HG02938 (cell line): ENCODE measurements around the gene CEACAM3.

ENCODE experiments used
- ATAC-seq: cut with Tn5 transposase; IDR thresholded peaks from one replicate; pipeline ENCODE4 v1.9.1; 2021; ENCODE audit warnings: mild to moderate bottlenecking, moderate library complexity; ENCODE audit not compliant: unreplicated experiment

CEACAM3 gene

DNA sequence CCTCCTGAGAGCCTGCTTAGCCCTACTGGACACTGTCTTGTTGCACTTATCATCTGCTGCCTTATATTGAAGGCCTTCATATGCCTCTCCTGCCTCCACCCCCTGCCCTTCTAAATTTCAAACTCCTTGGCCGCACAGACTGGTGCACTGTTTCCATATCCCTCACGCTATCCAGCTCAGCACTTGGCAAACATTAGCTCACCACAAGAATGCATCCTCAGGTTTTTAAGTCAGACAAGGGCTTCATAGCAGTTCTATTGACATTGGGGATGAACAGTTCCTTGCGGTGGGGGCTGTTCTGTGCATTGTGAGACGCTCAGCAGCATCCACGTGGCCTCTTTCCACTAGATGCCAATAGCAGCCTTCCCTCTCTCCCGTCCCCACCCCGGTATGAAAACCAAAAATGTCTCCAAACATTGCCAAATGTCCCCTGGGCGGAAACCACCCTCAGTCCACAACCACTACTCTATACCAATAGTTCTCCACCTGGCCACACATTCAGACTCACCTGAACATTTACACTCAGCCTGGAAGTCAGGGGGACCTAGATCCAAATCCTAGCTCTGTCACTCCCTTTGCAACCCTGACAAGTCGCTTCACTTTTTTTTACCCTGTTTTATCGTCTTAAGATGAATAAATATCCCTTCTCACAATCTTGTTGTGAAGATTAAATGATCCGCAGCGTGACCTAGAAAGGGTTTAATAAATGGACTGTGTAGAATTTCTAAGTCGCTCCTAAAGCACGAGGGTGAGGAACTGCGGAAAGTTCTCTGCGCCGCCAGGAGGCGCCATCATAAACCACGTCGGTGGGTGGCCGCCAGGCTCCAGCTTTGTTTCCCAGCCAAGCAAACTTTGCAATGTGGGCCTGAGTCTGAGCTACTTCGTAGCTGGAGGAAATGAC lies 3.6 kb upstream of the CEACAM3 start:
- ATAC-seq: no peak

GRCh38 chr19:41793414-41793727 lies 3.0 kb upstream of the CEACAM3 start:
- no peak for ATAC-seq

GRCh38 chr19:41795031-41795461 lies 1.3 kb upstream of the CEACAM3 start:
- no peak for ATAC-seq

DNA sequence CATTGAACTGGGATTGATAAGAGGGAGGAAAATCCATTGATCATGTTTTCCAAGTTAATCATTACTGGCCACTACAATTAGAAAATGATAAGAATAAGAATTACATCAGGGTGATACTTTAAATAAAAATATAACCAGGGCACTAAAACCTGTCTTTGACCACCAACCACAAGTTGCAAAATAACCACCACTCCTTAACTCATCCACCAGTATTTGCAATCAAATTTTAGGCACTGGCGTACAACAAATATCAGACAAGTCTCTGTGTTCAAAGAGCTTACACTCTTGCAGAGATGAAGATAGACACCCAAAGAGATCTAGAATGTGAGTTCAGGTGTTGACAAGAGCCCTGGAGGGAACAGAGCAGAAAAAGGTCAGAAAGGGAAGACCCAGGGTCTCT lies 514 bp downstream of the CEACAM3 start:
- ATAC-seq: no peak

- no peak for ATAC-seq
Observed at GRCh38 chr19:41799444-41800000, 3.1 kb downstream of the CEACAM3 start.

GRCh38 chr19:41801031-41801430 lies 4.6 kb downstream of the CEACAM3 start:
- ATAC-seq: no peak

DNA sequence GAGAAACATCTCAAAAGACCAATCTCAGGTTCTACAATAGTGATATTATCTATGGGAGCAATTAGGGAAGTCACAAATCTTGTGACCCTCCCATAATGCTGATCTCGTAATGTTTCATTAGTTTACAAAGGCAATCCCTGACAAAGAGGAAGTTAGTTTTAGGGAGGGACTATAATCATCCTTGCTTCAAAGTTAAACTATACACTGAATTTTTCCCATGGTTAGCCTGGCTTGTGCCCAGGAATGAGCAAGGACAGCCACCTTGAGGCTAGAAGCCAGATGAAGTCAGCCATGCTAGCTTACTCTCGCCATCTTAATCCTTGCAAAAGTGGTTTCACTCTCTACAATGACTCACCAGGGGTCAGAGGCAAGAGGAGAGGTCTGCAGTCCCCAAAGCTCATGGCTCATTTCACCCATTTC lies 5.4 kb downstream of the CEACAM3 start:
- no peak for ATAC-seq

- no peak for ATAC-seq
Observed at GRCh38 chr19:41802770-41803169, 6.4 kb downstream of the CEACAM3 start.

DNA sequence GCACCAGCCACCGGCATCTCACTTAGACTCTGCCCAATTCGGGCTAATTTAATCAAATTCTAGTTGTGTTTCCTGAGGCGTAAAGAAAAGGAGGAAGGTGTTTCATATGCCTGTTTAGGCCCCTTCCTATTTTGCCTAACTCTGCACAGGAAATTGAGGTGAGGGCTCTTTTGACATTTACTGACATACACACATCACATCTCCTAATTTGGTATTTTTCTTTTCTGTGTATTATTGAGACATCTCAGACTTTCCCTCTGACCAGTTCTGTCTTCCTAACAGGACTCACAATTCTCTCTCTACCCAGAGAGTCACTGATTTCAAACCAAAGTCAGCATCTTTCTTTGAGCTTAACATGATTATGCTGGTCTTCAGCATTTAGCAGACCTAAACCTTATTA lies 7.9 kb downstream of the CEACAM3 start:
- no peak for ATAC-seq

- no peak for ATAC-seq
Observed at GRCh38 chr19:41807176-41807575, 10.8 kb downstream of the CEACAM3 start.

- no peak for ATAC-seq
Observed at GRCh38 chr19:41808663-41809566, 12.5 kb downstream of the CEACAM3 start.

DNA sequence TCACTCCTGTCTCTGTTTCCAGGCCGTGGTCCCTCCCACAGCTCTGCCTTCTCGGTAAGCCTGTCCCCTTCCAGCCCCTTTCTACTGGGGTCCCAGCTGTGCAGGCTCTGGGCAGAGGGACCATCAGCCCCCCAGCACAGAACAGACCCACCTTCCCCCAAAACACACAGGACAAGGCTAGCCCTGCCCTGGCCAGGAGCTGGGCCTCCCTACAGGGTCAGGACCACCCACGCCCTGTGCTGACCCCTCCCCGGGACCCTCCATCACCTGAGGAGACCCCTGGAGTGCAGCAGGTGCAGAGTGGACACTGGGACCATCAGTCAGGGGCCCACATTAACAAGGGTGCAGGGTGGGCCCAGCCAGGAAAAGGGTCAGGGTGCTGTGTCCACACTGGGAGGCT lies 13.9 kb downstream of the CEACAM3 start:
- ATAC-seq: no peak

DNA sequence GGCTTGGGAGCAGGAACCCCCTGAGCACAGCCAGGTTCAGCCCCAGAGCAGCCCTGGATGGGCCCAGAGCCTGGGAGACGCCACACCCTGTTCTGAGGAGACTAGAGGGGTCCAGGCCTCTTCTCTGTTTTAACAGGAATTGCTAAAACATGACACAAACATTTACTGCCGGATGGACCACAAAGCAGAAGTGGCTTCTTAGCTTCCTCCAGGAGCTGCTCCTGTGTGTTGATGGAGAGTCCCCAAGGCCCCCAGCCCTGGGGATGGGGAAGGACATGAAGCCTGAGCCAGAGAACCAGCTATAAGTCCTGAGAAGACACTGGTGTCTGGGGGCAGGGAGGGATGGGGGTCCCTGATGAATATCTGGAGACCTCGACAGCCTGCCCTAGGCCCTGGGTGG lies 14.6 kb downstream of the CEACAM3 start:
- no peak for ATAC-seq

DNA sequence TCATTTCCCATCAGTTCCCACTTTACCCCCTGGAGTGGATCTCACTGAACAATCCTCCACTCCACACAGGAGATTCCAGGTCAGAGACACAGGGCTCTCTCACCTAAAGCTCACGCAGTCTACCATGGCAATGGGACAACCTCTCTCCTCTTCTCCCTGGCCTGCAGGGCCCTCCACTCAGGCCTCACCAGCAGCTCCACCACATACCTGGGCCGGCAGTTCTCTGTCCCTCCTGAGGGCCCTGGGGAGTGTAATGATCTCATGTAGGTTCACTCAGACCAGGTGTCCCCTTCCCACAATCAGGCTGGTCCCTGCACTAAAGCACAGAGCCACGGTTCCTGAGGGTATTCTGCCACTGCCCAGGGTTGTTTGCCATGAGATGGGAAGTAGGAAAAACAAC lies 15.6 kb downstream of the CEACAM3 start:
- no peak for ATAC-seq

- no peak for ATAC-seq
Observed at GRCh38 chr19:41813911-41814310, 17.5 kb downstream of the CEACAM3 start.

- ATAC-seq: no peak
Observed at GRCh38 chr19:41815301-41815700, 18.9 kb downstream of the CEACAM3 start.

GRCh38 chr19:41816761-41817160 lies 20.4 kb downstream of the CEACAM3 start:
- ATAC-seq: no peak

GRCh38 chr19:41821003-41821735 lies 24.8 kb downstream of the CEACAM3 start:
- ATAC-seq: no peak

GRCh38 chr19:41837981-41838708 lies 41.8 kb downstream of the CEACAM3 start:
- ATAC-seq: no peak

DNA sequence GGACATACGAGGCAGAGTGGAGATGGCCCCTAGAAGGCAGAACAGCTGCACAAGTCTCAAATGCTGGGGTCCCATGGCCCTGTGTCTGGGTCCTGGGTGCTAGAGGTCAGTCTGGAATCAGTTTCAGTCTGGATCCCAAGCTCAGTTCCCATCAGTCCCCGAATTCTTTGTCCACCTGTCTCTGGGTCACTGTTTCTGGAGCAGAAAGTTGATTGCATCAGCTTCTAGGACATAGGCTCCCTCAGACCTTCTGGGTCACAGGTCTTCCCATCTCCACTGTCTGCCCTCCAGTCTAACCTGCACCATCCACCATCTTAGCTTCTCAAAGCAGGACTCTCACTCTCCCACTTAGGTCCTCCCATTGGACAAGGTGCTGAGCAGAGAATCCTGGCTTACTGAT lies 42.8 kb downstream of the CEACAM3 start:
- no peak for ATAC-seq
